ENCODE data around the gene ZNF540.

DNA sequence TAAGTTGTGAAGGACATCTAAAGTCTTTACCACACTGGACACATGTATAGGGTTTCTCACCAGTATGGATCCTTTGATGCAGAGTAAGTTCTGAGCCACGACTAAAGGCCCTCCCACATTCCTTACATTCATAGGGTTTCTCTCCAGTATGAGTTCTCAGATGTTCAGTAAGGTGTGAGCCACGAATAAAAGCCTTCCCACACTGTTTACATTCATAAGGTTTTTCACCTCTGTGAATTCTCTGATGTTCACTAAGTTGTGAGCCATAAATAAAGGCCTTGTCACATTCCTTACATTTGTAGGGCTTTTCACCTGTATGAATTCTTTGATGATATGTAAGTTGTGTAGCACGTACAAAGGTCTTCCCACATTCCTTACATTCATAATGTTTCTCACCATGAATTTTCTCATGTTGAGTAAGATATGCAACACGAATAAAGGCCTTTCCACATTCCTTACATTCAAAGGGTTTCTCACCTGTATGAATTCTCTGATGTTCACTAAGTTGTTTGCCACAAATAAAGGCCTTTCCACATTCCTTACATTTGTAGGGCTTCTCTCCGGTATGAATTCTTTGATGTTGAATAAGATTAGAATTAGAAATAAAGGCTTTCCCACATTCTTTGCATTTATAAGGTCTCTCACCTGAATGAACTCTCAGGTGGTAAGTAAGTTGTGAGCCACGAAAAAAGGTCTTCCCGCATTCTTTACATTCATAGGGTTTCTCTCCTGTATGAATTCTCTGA is 29.9 kb upstream of the ZNF540 start:
- TF ChIP-seq POLR2A (IDR thresholded peaks at IDR 0.05), result no peak
- TF ChIP-seq, protein P1, sequence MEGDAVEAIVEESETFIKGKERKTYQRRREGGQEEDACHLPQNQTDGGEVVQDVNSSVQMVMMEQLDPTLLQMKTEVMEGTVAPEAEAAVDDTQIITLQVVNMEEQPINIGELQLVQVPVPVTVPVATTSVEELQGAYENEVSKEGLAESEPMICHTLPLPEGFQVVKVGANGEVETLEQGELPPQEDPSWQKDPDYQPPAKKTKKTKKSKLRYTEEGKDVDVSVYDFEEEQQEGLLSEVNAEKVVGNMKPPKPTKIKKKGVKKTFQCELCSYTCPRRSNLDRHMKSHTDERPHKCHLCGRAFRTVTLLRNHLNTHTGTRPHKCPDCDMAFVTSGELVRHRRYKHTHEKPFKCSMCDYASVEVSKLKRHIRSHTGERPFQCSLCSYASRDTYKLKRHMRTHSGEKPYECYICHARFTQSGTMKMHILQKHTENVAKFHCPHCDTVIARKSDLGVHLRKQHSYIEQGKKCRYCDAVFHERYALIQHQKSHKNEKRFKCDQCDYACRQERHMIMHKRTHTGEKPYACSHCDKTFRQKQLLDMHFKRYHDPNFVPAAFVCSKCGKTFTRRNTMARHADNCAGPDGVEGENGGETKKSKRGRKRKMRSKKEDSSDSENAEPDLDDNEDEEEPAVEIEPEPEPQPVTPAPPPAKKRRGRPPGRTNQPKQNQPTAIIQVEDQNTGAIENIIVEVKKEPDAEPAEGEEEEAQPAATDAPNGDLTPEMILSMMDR (IDR thresholded peaks at IDR 0.05), result no peak
- TF ChIP-seq POLR2AphosphoS5 (IDR thresholded peaks at IDR 0.05), result no peak
- TF ChIP-seq EP300 (IDR thresholded peaks at IDR 0.05; ENCODE audit: low read depth), result no peak
